HFF-Myc (cell line): Measurements from ENCODE around the gene LHPP.

Experiments
- DNase-seq: peaks from one replicate; pipeline ENCODE4 v3.0.0-alpha.2; 2011; ENCODE audit warnings: low read depth; ENCODE audit errors: extremely low read depth
- H3K4me3 ChIP-seq: replicated peaks from 2 replicates; pipeline ENCODE4 v1.5.1; 2011; ENCODE audit warnings: low read depth, mild to moderate bottlenecking, control low read depth, low read length
- TF ChIP-seq, protein P1 (sequence below): IDR thresholded peaks from 2 replicates; pipeline ENCODE4 v1.5.1; 2012; ENCODE audit warnings: mild to moderate bottlenecking, low read depth, low read length, control low read depth; ENCODE audit errors: missing control alignments

LHPP gene

DNA sequence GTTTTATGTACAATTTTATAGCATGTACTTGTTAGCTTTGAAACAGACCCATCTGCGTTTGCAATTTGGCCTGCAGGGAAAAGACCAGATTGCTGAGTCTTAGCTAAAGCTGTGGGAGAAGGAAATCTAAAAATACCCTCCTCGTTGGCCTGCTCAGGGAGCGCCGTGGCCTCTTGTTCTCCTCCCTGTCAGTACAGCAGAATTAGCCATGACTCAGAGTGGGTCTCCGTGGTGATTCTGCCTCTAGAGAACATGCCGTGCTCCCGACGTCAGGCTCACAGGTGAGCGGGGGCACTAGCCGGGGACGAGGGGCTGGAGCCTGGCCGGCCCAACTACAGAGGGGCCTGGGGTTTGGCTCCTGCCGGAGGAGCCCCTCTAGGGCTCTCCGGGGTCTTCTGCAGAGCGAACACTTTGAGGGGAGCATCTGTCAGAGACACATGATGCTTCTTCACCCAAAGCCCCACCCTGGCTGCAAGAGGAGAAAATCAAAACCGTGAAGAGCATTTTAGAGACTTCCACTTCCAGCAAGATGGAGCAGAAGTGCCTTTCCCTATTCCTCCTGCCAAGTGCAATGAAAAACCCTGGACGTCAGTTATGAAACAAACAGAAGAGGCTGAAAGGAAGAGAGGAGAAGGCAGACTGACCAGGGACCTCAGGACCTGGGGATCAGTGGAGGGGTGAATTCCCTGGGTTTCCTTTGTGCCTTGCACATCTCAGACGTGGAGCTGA lies 98.9 kb downstream of the LHPP start:
- peak; percentile 5 for DNase-seq
- TF ChIP-seq, protein P1, sequence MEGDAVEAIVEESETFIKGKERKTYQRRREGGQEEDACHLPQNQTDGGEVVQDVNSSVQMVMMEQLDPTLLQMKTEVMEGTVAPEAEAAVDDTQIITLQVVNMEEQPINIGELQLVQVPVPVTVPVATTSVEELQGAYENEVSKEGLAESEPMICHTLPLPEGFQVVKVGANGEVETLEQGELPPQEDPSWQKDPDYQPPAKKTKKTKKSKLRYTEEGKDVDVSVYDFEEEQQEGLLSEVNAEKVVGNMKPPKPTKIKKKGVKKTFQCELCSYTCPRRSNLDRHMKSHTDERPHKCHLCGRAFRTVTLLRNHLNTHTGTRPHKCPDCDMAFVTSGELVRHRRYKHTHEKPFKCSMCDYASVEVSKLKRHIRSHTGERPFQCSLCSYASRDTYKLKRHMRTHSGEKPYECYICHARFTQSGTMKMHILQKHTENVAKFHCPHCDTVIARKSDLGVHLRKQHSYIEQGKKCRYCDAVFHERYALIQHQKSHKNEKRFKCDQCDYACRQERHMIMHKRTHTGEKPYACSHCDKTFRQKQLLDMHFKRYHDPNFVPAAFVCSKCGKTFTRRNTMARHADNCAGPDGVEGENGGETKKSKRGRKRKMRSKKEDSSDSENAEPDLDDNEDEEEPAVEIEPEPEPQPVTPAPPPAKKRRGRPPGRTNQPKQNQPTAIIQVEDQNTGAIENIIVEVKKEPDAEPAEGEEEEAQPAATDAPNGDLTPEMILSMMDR, result no peak
- H3K4me3 ChIP-seq, result no peak overlapping the region

DNA sequence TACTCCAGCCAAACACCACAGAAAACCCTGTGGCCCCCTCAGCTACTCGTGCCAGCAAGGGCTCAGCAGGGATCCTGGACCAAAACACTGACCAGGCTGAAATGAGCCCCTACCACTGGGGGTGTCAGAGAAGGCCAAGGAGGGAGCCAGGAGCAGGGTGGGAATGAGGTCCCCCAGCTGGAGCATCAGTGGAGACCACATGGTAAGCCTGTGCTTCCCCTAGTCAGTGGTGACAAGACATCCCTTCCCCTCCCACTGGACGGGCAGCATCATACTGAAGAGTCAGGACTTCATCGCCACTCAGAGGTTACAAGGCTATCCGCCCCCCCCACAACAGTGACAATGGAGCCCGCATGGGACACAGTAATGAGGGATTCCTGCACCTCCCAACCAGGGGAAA lies 99.6 kb downstream of the LHPP start:
- DNase-seq, result no peak
- TF ChIP-seq, protein P1, result no peak
- no peak overlapping the region for H3K4me3 ChIP-seq

DNA sequence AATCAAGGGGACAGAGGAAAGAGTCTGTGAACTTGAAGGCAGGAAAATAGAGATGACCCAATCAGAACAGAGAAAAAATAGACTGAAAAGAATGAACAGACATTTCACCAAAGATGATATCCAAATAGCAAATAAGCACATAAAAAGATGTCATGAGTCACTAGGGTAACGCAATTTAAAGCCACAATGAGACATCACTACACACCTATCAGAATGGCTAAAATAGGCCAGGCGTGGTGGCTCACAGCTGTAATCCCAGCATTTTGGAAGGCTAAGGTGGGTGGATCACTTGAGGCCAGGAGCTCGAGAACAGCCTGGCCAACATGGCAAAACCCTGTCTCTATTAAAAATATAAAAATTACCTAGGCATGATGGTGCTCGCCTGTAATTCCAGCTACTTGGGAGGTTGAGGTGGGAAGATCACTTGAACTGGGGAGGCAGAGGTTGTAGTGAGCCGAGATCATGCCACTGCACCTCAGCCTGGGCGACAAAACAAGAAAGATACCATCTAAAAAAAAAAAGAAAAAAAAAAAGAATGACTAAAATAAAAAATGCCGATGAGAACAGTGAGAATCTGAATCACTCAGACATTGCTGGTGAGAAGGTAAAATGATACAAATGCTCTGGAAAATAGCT lies 100.9 kb downstream of the LHPP start:
- TF ChIP-seq, protein P1, result no peak
- no peak overlapping the region for H3K4me3 ChIP-seq
- DNase-seq, result no peak

DNA sequence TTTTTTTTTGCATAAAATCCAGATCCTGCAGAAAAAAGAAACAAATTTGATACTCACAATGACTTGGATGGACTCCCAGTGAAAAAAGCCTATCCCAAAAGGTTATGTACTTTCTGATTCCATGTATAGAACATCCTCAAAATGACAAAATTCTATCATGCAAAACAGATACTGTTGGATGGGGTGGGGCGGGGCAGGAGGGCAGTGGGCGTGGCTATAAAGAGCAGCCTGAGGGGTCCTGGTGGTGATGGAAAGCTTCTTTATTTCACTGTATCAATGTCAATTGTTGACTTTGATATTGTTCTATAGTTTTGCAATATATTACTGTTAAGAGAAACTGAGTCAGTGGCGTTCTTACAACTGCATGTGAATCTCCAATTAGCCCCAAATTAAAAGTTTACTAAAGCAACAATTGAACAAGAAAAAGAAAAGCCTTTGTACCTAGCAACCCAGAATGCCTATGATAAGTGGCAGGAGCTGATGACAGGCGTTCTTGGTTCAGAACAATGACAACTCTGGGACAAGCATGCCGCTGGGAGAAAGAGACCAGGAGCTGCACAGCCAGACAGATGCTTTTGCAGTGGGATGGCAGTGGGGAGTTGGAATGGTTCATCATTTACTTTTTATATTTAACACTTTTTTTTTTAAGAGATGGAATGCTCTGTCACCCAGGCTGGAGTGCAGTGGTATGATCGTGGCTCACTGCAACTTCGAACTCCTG lies 101.9 kb downstream of the LHPP start:
- no peak overlapping the region for H3K4me3 ChIP-seq
- TF ChIP-seq, protein P1, result no peak
- DNase-seq, result no peak

DNA sequence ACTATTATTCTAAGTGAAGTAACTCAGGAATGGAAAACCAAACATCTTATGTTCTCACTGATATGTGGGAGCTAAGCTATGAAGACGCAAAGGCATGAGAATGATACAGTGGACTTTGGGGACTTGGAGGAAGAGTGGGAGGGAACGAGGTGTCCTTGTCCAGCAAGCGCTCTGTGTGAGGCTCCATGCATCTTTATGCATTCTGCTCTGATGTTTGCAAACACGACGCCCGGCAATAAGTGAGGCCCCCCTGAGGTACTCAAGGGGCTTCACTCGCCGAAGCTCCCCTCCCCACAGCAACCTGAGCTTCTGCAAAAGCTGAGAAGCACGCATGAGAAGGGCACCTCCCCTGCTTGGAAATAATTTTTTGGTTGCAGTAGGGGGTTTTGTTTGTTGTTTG lies 103.3 kb downstream of the LHPP start:
- DNase-seq, result no peak
- no peak overlapping the region for H3K4me3 ChIP-seq
- TF ChIP-seq, protein P1, result no peak

DNA sequence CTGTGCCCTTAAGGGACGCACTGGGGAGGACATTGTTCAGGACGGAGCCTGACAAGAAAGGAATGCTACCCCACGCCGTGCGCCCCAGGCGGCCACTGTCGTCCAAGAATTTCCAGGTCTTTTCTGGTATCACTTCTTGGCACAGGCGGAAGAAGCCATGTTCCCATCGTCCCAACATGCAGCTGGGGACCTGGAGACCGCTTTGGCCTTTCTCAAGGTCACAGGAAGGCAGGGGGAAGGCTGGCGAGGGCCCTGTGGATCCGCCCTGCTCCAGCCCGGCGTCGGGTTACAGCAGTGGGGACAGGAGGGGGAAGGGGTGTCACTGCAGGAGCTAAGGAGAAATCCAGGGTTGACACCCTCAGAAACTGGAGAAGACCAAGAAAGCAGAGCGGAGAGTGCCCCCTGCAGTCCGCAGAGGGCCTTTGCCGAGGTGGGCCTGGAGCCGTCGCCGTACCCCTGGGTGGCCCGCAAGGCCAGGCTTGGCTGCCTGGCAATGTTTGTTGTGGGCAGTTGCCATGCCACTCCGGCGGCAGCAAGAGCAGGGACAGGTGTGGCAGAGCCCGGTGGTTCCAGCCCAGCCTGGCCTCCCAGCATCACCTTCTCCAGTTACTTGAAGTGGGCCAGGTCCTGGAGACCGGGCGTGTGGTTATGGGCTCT lies 104.1 kb downstream of the LHPP start:
- no peak for DNase-seq
- no peak overlapping the region for H3K4me3 ChIP-seq
- TF ChIP-seq, protein P1, result peak; percentile 36
